H1 (cell line): ENCODE data around the gene NXN. TPM values are rescaled to one million over a fixed set of nuclear protein-coding genes. Genes with fewer than 3 reads are reported as not detected.

Experiments
- CTCF ChIA-PET: fragments of 300-600 bp; sonication (Branson Sonifier 250); formaldehyde crosslinking; loops from one replicate; lab custom pipeline; 2021; ENCODE audit not compliant: partially characterized antibody; lab: Charles Lee
- POLR2A ChIA-PET: fragments of 300-600 bp; sonication (Branson Sonifier 250); formaldehyde crosslinking; loops from one replicate; lab custom pipeline; 2021; ENCODE audit warnings: inconsistent platforms; ENCODE audit not compliant: partially characterized antibody; lab: Charles Lee
- DNase-seq, 2 experiments: peaks; one replicate each; pipeline versions ENCODE4 v3.0.0 to v3.0.0-alpha.2; 2010 to 2022; ENCODE audit warnings: low spot score in 2 of 2, low read depth in 1 of 2, mixed read lengths in 1 of 2
- FAIRE-seq: peaks from 2 replicates; lab custom pipeline; 2011; peaks lifted over from hg19 to GRCh38; lab: Jason Lieb, UNC
- H2AFZ ChIP-seq: 2 replicates; pipeline ENCODE4 v1.8.1; 2012; ENCODE audit warnings: low read length, inconsistent platforms
- H2AK5ac ChIP-seq: 2 replicates; pipeline ENCODE4 v1.6.1; 2013; ENCODE audit warnings: low read depth, low read length
- H2BK120ac ChIP-seq: replicated peaks from 2 replicates; pipeline ENCODE3; 2013; ENCODE audit warnings: low read depth, low read length, inconsistent platforms
- H2BK12ac ChIP-seq: 2 replicates; pipeline ENCODE4 v1.6.1; 2013; ENCODE audit warnings: low read depth, low read length
- H2BK15ac ChIP-seq: 2 replicates; pipeline ENCODE4 v1.6.1; 2013; ENCODE audit warnings: low read length
- H2BK20ac ChIP-seq: 2 replicates; pipeline ENCODE4 v1.6.1; 2013; ENCODE audit warnings: low read length
- H2BK5ac ChIP-seq: 2 replicates; pipeline ENCODE4 v1.6.1; 2013; ENCODE audit warnings: low read depth, low read length
- H3K14ac ChIP-seq: 2 replicates; pipeline ENCODE4 v1.6.1; 2013; ENCODE audit warnings: inconsistent platforms; ENCODE audit not compliant: insufficient read length
- H3K18ac ChIP-seq: 2 replicates; pipeline ENCODE4 v1.6.1; 2013; ENCODE audit warnings: low read length; ENCODE audit errors: extremely low read depth
- H3K23ac ChIP-seq: 2 replicates; pipeline ENCODE4 v1.6.1; 2013; ENCODE audit warnings: inconsistent platforms; ENCODE audit not compliant: insufficient read length
- H3K23me2 ChIP-seq: 2 replicates; pipeline ENCODE4 v1.6.1; 2013; ENCODE audit warnings: low read depth, low read length
- H3K27ac ChIP-seq: 2 replicates; pipeline ENCODE4 v1.6.1; 2011; ENCODE audit warnings: low read depth, low read length, inconsistent platforms
- H3K27me3 ChIP-seq, 4 experiments: replicated peaks in 1 of 4; 1 replicate in 1 of 4; 2 replicates in 3 of 4; pipeline versions ENCODE4 v1.6.1 to v1.8.1; 2011 to 2013; ENCODE audit warnings: low read length in 3 of 4, mild to moderate bottlenecking in 3 of 4, inconsistent platforms in 2 of 4, mixed read lengths in 2 of 4, moderate library complexity in 1 of 4; ENCODE audit not compliant: control insufficient read depth in 3 of 4, insufficient read depth in 3 of 4; ENCODE audit errors: extremely low read depth in 1 of 4
- H3K36me3 ChIP-seq, 4 experiments: 2 replicates each; pipeline versions ENCODE4 v1.6.1 to v1.8.1; 2011 to 2013; ENCODE audit warnings: mild to moderate bottlenecking in 4 of 4, low read length in 3 of 4, moderate library complexity in 2 of 4, control low read depth in 1 of 4, inconsistent platforms in 1 of 4; ENCODE audit not compliant: insufficient read depth in 4 of 4, control insufficient read depth in 2 of 4
- H3K4ac ChIP-seq: replicated peaks from 2 replicates; pipeline ENCODE3; 2013; ENCODE audit warnings: low read length, low read depth, mixed read lengths, inconsistent platforms; ENCODE audit not compliant: insufficient read length
- H3K4me1 ChIP-seq, 4 experiments: replicated peaks in 1 of 4; 1 replicate in 1 of 4; 2 replicates in 3 of 4; pipeline versions ENCODE4 v1.6.1 to v1.8.1; 2011 to 2013; ENCODE audit warnings: low read length in 3 of 4, inconsistent platforms in 2 of 4, mixed read lengths in 1 of 4; ENCODE audit not compliant: insufficient read depth in 4 of 4, control insufficient read depth in 3 of 4
- H3K4me2 ChIP-seq, 2 experiments: 2 replicates each; pipeline versions ENCODE4 v1.6.1 to v1.8.1; 2011 to 2013; ENCODE audit warnings: low read depth in 2 of 2, low read length in 2 of 2, control low read depth in 1 of 2, inconsistent platforms in 1 of 2, mild to moderate bottlenecking in 1 of 2; ENCODE audit not compliant: insufficient read depth in 1 of 2
- H3K4me3 ChIP-seq, 4 experiments: fragments of 200-600, 300-600 bp in 1 of 4; sonication (generic), shearing (Covaris generic), sonication (Bioruptor Twin) in 1 of 4; 2 replicates each; pipeline versions ENCODE4 v1.5.1 to v1.8.1; 2011 to 2016; ENCODE audit warnings: low read length in 4 of 4, low read depth in 3 of 4, control low read depth in 2 of 4, inconsistent platforms in 2 of 4, mild to moderate bottlenecking in 2 of 4, mixed read lengths in 1 of 4, moderate library complexity in 1 of 4; ENCODE audit not compliant: insufficient read depth in 2 of 4; ENCODE audit errors: extremely low read depth in 1 of 4
- H3K56ac ChIP-seq: replicated peaks from 2 replicates; pipeline ENCODE3; 2013; ENCODE audit warnings: low read depth, mild to moderate bottlenecking, mixed read lengths, low read length, inconsistent platforms; ENCODE audit not compliant: insufficient read length
- H3K79me1 ChIP-seq: 2 replicates; pipeline ENCODE4 v1.6.1; 2013; ENCODE audit warnings: low read depth, low read length, control low read depth
- H3K79me2 ChIP-seq, 2 experiments: 2 replicates each; pipeline versions ENCODE4 v1.6.1 to v1.8.1; 2012 to 2013; ENCODE audit warnings: low read length in 2 of 2, mild to moderate bottlenecking in 2 of 2, inconsistent platforms in 1 of 2; ENCODE audit not compliant: insufficient read depth in 2 of 2, control insufficient read depth in 1 of 2
- H3K9ac ChIP-seq, 4 experiments: replicated peaks in 1 of 4; 1 replicate in 1 of 4; 2 replicates in 3 of 4; pipeline versions ENCODE4 v1.6.1 to v1.8.1; 2011 to 2013; ENCODE audit warnings: low read depth in 3 of 4, low read length in 3 of 4, control low read depth in 2 of 4, mild to moderate bottlenecking in 2 of 4, moderate library complexity in 2 of 4, inconsistent platforms in 1 of 4; ENCODE audit errors: extremely low read depth in 1 of 4
- H3K9me3 ChIP-seq, 2 experiments: 2 replicates each; pipeline versions ENCODE4 v1.6.1 to v1.8.1; 2012 to 2013; ENCODE audit warnings: mild to moderate bottlenecking in 2 of 2, moderate library complexity in 2 of 2, control low read depth in 1 of 2, inconsistent platforms in 1 of 2, low read depth in 1 of 2, low read length in 1 of 2, mixed read lengths in 1 of 2; ENCODE audit not compliant: insufficient read depth in 2 of 2
- H4K20me1 ChIP-seq, 2 experiments: replicated peaks in 1 of 2; 2 replicates each; pipeline versions ENCODE3 to v1.8.1; 2011 to 2013; ENCODE audit warnings: inconsistent platforms in 2 of 2, low read length in 2 of 2, mild to moderate bottlenecking in 1 of 2; ENCODE audit not compliant: insufficient read depth in 2 of 2, control insufficient read depth in 1 of 2
- H4K5ac ChIP-seq: 2 replicates; pipeline ENCODE4 v1.6.1; 2013; ENCODE audit warnings: low read length, low read depth, mixed read lengths, inconsistent platforms; ENCODE audit not compliant: insufficient read length
- H4K8ac ChIP-seq: 2 replicates; pipeline ENCODE4 v1.8.0; 2013; ENCODE audit warnings: mild to moderate bottlenecking, moderate library complexity, low read length, inconsistent platforms; ENCODE audit not compliant: insufficient read depth; ENCODE audit errors: extremely low read depth
- H4K91ac ChIP-seq: replicated peaks from 2 replicates; pipeline ENCODE3; 2013; ENCODE audit warnings: low read length, mixed read lengths, inconsistent platforms; ENCODE audit not compliant: insufficient read length
- CEBPB ChIP-seq: IDR thresholded peaks from 2 replicates; pipeline ENCODE4 v1.6.1; 2012; ENCODE audit warnings: low read depth, low read length
- EGR1 ChIP-seq: IDR thresholded peaks from 2 replicates; pipeline ENCODE4 v1.6.1; 2011; ENCODE audit warnings: low read depth, low read length, borderline replicate concordance
- EP300 ChIP-seq, 2 experiments: IDR thresholded peaks; 1 replicate in 1 of 2; 2 replicates in 1 of 2; pipeline ENCODE4 v1.6.1; 2011 to 2012; ENCODE audit warnings: low read depth in 2 of 2, low read length in 2 of 2, mild to moderate bottlenecking in 2 of 2, borderline replicate concordance in 1 of 2, inconsistent platforms in 1 of 2, moderate library complexity in 1 of 2
- JUN ChIP-seq: IDR thresholded peaks from 2 replicates; pipeline ENCODE4 v1.6.1; 2011; ENCODE audit warnings: low read depth, mild to moderate bottlenecking, improper control_type of control experiment, low read length
- RNF2 ChIP-seq: fragments of 200-900, 300-1000 bp; sonication (generic); IDR thresholded peaks from 2 replicates; pipeline ENCODE4 v1.7.1; 2016; ENCODE audit warnings: borderline replicate concordance, low read depth, mild to moderate bottlenecking, antibody characterized with exemption, low read length; ENCODE audit not compliant: poor library complexity, severe bottlenecking; ENCODE audit errors: missing control alignments
- SIN3A ChIP-seq, 2 experiments: IDR thresholded peaks in 1 of 2; conservative IDR thresholded peaks in 1 of 2; 2 replicates each; pipeline ENCODE4 v1.6.1; 2011 to 2012; ENCODE audit warnings: low read length in 2 of 2, improper control_type of control experiment in 1 of 2, low read depth in 1 of 2, mild to moderate bottlenecking in 1 of 2
- SIRT6 ChIP-seq: IDR thresholded peaks from one replicate; pipeline ENCODE4 v1.7.1; 2012; ENCODE audit warnings: low read length, inconsistent platforms
- SUZ12 ChIP-seq: fragments of 200-600 bp; sonication (generic); IDR thresholded peaks from 2 replicates; pipeline ENCODE4 v1.6.1; 2012; ENCODE audit warnings: mild to moderate bottlenecking, inconsistent platforms, low read length, moderate library complexity, mixed read lengths
- TEAD4 ChIP-seq: IDR thresholded peaks from 2 replicates; pipeline ENCODE4 v1.6.1; 2012; ENCODE audit warnings: low read depth, low read length, inconsistent platforms, mixed read lengths
- WGBS, 2 experiments: shearing (Covaris generic) in 1 of 2; methylation state at CpG; one replicate each; pipeline versions ENCODE4 v1.1.6 to v1.1.7; 2013 to 2015; ENCODE audit warnings: low lambda C conversion rate in 2 of 2, mixed read lengths in 2 of 2, inconsistent platforms in 1 of 2, low coverage in 1 of 2, missing lambda C conversion rate in 1 of 2; ENCODE audit not compliant: insufficient replicate concordance in 2 of 2, insufficient coverage in 1 of 2, insufficient read length in 1 of 2; ENCODE audit errors: extremely low coverage in 1 of 2, missing lambda C conversion rate in 1 of 2; 5-methylcytosine and 5-hydroxymethylcytosine counted together
- polyA plus RNA-seq, 7 experiments: library from polyadenylated mRNA; depleted of rRNA in 3 of 7; stranded (reverse) in 5 of 7; unstranded in 2 of 7; fragments of >200 nt in 5 of 7; fragments of 200-250 nt in 2 of 7; gene quantifications; 1 replicate in 5 of 7; 2 replicates in 1 of 7; 4 replicates in 1 of 7; pipeline versions ENCODE4 v1.2.1 to v1.2.3, GENCODE V29; 2011 to 2013; ENCODE audit warnings: missing spikeins in 2 of 7, mixed read lengths in 2 of 7
- total RNA-seq: library from RNA; stranded (reverse); fragmentation: NEBNext Ultra II Directional; extraction: Animal tissue kit (Norgen Biotek cat#: 25700); gene quantifications from 2 replicates; pipeline ENCODE4 v1.2.1, GENCODE V29; 2021
- TF ChIP-seq, protein P1 (sequence below), 3 experiments: IDR thresholded peaks; 1 replicate in 2 of 3; 2 replicates in 1 of 3; pipeline versions ENCODE4 v1.5.1 to v1.6.1; 2011; ENCODE audit warnings: low read length in 3 of 3, mild to moderate bottlenecking in 3 of 3, inconsistent platforms in 2 of 3, low read depth in 1 of 3, moderate library complexity in 1 of 3; ENCODE audit not compliant: insufficient read depth in 1 of 3; ENCODE audit errors: control extremely low read depth in 1 of 3

NXN gene
- total and polyA plus RNA-seq, 2 of the 8 experiments (the other 6 are each of a cell fraction or from before 2014, with no cell fraction given): 94.1 to 107 TPM

DNA sequence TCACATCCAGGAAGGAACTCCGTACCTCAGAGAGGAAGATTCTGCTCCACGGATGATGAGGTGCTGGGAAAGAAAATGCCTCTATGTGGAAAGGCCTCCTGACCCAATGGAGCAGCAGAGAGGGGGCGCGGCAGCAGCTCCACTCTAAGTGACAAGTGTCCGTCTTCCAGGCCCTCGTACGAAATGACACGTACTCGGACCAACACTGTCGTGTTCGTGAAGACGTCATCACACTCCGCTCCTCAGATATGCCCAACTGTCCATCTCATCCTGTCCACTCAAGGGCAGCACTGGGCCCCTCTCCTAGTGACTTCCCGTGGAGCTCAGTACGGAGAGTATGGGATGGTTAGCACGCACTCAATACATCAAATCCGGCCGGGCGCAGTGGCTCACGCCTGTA, 165.2 kb downstream of the NXN start:
- 95% methylated on average over 14 of the region's 20 CpGs; no CpG with 5 or more reads in 1 of the 2 experiments for WGBS, 2 experiments
- no peak overlapping the region for H2BK120ac ChIP-seq
- no peak for FAIRE-seq
- no peaks in the 10 kb centered on the region for H3K9me3 ChIP-seq
- no peak overlapping the region for H2AFZ ChIP-seq
- no peak overlapping the region for H2BK5ac ChIP-seq
- H4K5ac ChIP-seq: no peak overlapping the region
- POLR2A ChIA-PET: interaction anchor here (1.2 to 1.8 kb wide), 2 partner anchors 10 to 17 kb away, joined by 4 to 5 read pairs; no protein-coding TSS in a partner anchor
- no peaks in the 10 kb centered on the region for H3K4me1 ChIP-seq
- H3K79me1 ChIP-seq: peaks cover 11% of the 10 kb centered on the region
- H3K4me2 ChIP-seq: no peak overlapping the region
- H2BK15ac ChIP-seq: no peak overlapping the region
- H3K36me3 ChIP-seq: peaks cover 4 to 35% (median 25%) of the 10 kb centered on the region in 4 experiments; a peak in 6 of 8 replicates
- H4K20me1 ChIP-seq: peaks cover 2 to 7% of the 10 kb centered on the region in 2 experiments
- H3K18ac ChIP-seq: no peak overlapping the region
- H3K79me2 ChIP-seq: peaks cover 0 to 5% of the 10 kb centered on the region in 2 experiments; a peak in 1 of 4 replicates
- H3K14ac ChIP-seq: no peak overlapping the region
- H4K8ac ChIP-seq: no peak overlapping the region
- H3K56ac ChIP-seq: no peak overlapping the region
- H2AK5ac ChIP-seq: no peak overlapping the region
- H3K23me2 ChIP-seq: peaks cover 5% of the 10 kb centered on the region; the same call in 1 of the 2 replicates
- H3K27me3 ChIP-seq: no peaks in the 10 kb centered on the region
- H3K4me3 ChIP-seq: no peak overlapping the region
- H3K4ac ChIP-seq: no peak overlapping the region
- no peak for DNase-seq
- CTCF ChIA-PET: interaction anchor here (0.7 to 1.7 kb wide), 3 partner anchors 19 to 167 kb away, joined by 3 to 4 read pairs (median 3); no protein-coding TSS in a partner anchor
- H2BK12ac ChIP-seq: no peak overlapping the region
- no peak overlapping the region for H3K27ac ChIP-seq
- H3K23ac ChIP-seq: no peak overlapping the region
- no peak overlapping the region for H4K91ac ChIP-seq
- no peak overlapping the region for H3K9ac ChIP-seq
- no peak overlapping the region for H2BK20ac ChIP-seq
- no peak for TF ChIP-seq TEAD4
- TF ChIP-seq EGR1: no peak
- TF ChIP-seq SIN3A (conservative IDR thresholded peaks at IDR 0.05 in 1 of 2, IDR thresholded peaks at IDR 0.05 in 1 of 2; ENCODE audit: low read depth in 1 of 2, low read length in 2 of 2): no peak
- no peak for TF ChIP-seq JUN
- no peak for TF ChIP-seq SUZ12
- no peak for TF ChIP-seq SIRT6
- TF ChIP-seq EP300 (IDR thresholded peaks at IDR 0.05; ENCODE audit: borderline replicate concordance in 1 of 2, low read depth in 2 of 2, low read length in 2 of 2): no peak
- TF ChIP-seq, protein P1, sequence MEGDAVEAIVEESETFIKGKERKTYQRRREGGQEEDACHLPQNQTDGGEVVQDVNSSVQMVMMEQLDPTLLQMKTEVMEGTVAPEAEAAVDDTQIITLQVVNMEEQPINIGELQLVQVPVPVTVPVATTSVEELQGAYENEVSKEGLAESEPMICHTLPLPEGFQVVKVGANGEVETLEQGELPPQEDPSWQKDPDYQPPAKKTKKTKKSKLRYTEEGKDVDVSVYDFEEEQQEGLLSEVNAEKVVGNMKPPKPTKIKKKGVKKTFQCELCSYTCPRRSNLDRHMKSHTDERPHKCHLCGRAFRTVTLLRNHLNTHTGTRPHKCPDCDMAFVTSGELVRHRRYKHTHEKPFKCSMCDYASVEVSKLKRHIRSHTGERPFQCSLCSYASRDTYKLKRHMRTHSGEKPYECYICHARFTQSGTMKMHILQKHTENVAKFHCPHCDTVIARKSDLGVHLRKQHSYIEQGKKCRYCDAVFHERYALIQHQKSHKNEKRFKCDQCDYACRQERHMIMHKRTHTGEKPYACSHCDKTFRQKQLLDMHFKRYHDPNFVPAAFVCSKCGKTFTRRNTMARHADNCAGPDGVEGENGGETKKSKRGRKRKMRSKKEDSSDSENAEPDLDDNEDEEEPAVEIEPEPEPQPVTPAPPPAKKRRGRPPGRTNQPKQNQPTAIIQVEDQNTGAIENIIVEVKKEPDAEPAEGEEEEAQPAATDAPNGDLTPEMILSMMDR (IDR thresholded peaks at IDR 0.05; ENCODE audit: control extremely low read depth in 1 of 3, insufficient read depth in 1 of 3, low read depth in 1 of 3, low read length in 3 of 3): no peak
- no peak for TF ChIP-seq CEBPB
- no peak for TF ChIP-seq RNF2
